Dendritic cell treated with granulocyte-macrophage colony-stimulating factor and Interleukin-4, amounts not matched to agents 40 ng/mL and 50 ng/mL, for 4 days (primary cell): ENCODE measurements around the gene MKX.
A peak's percentile ranks its signal among the peaks of the same experiment; 100 is the strongest.

ENCODE experiments used
- H3K27ac Mint-ChIP-seq: one replicate; pipeline ENCODE4 v1.8.0; 2022; ENCODE audit warnings: mild to moderate bottlenecking, mixed read lengths
- H3K27me3 Mint-ChIP-seq: one replicate; pipeline ENCODE4 v1.8.0; 2022; ENCODE audit warnings: mild to moderate bottlenecking, mixed read lengths
- H3K36me3 Mint-ChIP-seq: one replicate; pipeline ENCODE4 v1.8.0; 2022; ENCODE audit warnings: low read depth, mixed read lengths
- H3K4me1 Mint-ChIP-seq: one replicate; pipeline ENCODE4 v1.8.0; 2022; ENCODE audit warnings: low read depth, mixed read lengths
- H3K4me3 Mint-ChIP-seq: one replicate; pipeline ENCODE4 v1.8.0; 2022; ENCODE audit warnings: mild to moderate bottlenecking, moderate library complexity, mixed read lengths
- H3K9me3 Mint-ChIP-seq: one replicate; pipeline ENCODE4 v1.8.0; 2022; ENCODE audit warnings: mixed read lengths
- intact Hi-C: fragments of 100-400 bp; cut with micrococcal nuclease; formaldehyde crosslinking; loops from one replicate; pipeline ENCODE4 v1.15.0; 2022

MKX gene

DNA sequence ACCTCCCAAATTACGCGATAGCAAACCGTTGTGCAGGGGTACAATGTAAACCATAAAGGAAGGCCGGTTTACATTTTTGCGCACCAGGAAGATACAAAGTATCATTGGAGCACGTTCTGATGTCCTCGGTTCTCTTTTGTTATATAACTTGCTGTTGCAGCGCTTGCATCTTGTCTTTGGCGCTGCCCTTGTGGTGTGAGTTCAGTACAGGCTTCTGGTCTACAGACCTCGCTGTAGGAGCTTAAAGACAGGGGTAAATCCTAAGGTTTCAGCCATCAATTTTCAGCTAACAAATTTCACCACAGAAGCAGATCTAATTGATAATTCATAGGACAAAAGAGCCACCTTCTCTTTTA, 1.5 kb upstream of the MKX start:
- H3K4me3 Mint-ChIP-seq = no peak overlapping the region
- H3K36me3 Mint-ChIP-seq = no peaks in the 10 kb centered on the region
- no peaks in the 10 kb centered on the region for H3K9me3 Mint-ChIP-seq
- intact Hi-C loops = loop anchor here (10.0 kb wide), 1 partner anchor 648 kb away; no protein-coding TSS in a partner anchor
- H3K4me1 Mint-ChIP-seq = peaks cover 40% of the 10 kb centered on the region
- H3K27ac Mint-ChIP-seq = no peak overlapping the region
- H3K27me3 Mint-ChIP-seq = peaks cover 84% of the 10 kb centered on the region

DNA sequence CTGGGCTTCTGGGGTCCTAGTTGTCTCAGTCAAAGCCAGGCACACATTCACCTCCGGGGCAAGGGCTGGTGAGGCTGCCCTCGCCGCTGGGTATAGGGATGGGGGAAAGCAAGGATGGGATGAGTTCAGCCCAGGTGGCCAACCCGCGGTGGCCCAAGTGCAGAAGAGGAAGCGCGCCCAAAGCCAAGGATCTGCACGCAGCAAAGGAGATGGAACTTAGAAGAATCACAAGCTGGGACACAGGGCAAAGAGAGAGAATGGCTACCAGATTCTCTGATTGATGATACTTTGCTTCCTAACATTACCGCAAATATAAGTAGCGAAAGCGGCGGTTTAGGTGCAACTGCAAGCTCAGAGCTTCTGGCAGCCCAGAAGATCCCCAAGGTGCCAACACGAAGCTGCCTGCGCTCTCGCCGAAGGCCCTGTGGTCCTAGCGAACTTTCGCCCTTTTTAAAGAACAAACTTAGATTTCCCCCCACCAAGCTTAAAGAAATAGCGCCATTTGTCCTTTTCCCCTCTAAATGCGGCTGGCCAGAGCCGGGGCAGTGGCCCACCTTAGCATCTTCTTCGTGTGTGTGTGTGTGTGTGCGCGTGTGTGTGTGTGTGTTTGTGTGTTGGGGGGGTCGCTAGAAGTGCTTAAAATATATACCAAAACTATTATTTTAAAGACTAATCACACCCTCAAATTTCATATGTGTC, 927 bp upstream of the MKX start:
- intact Hi-C loops = loop anchor here (10.0 kb wide), 1 partner anchor 648 kb away; no protein-coding TSS in a partner anchor
- H3K27me3 Mint-ChIP-seq = peaks cover 84% of the 10 kb centered on the region
- peaks cover 45% of the 10 kb centered on the region for H3K4me1 Mint-ChIP-seq
- peak overlapping the region; percentile 78 for H3K4me3 Mint-ChIP-seq
- no peak overlapping the region for H3K27ac Mint-ChIP-seq
- no peaks in the 10 kb centered on the region for H3K36me3 Mint-ChIP-seq
- no peaks in the 10 kb centered on the region for H3K9me3 Mint-ChIP-seq

DNA sequence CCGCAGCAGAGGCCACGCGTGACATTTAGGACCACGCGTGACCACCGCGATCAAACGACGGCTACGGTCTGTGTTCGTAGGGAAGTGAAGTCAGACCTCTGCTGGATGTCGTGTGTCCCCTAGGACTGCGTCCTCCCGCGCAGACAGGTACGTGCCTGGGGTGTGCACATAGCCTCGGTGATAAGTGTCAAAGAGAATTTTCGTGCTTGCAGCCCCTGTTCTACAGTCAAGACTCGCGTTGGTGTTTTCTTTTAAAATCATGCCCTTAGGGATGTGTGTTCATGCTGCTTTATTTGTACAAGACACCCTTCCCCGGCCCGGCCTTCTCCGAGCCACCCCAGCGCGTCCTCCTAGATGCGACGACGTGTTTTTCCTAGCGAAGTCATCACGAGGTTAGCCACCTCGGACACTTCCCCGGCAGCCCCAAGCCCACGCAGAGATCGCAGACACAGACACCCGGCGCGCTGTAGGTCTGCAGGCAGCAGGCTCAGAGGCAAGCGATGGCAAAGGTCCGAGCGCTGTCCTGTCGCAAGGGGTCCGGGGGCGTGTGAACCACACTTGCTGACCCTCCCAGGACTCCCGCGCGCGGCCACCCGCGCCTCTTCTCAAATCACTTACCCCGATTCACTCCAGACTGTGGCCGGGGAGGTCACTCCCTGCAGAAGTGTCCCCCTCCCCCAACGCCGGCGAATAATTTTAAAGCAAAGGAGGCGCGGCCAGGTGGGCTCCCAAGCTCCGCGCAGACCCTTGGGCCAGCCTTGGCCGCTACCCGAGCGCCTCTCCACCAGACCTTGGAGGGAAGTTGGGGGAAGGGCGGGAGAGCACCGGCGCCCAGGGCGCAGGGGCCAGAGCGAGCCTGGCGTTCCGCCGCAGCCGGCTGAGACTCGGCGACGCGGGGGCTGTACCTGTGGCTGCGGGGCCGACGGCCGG, 552 bp downstream of the MKX start:
- H3K4me1 Mint-ChIP-seq = peaks cover 53% of the 10 kb centered on the region
- H3K27ac Mint-ChIP-seq = no peak overlapping the region

DNA sequence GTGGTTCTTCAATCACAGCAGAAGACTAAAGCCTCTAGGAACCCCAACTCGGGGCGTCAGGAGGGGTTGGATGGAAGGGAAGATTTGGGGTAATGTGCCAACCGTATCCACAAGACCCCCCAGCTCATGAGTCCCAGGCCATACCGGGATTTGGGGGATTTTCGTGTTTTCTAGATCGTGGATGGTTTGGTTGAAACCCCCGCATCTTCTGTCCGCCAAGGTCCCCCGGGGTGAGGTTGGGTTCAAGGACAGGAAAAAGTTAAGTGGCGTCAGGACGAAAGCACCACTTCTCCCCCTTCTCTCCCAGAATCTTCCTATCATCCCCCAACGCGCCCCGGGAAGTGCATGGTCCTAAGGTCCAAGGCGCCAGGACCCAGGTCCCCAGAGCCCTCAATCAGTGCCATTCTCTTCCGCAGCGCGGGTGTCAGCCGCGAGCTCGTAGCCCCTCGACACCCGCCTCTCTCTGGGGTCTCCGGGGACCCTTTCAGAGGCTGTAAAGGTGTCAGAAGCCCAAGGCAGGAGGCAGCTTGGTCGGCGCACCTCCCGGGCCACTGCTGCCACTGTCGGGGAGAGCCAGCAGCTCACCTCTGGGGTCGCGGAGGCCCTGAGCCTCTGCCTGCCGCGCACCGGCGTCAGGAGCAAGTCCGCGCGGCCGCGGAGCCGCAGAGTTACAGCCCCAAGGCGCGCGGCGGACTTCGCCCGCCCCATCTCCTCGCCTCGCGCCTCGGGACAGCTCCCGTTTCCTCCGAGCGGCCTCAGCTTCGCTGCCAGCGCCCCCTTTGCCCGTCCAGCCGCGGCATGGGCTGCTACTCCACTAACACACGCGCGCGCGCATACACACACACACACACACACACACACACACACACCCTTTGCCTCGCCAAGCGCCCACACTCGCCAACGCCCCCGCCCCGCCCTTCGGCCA, 1.5 kb downstream of the MKX start:
- intact Hi-C loops = loop anchor here (5.0 to 10.0 kb wide), 2 partner anchors 498 to 651 kb away; no protein-coding TSS in a partner anchor
- H3K36me3 Mint-ChIP-seq = no peaks in the 10 kb centered on the region
- no peaks in the 10 kb centered on the region for H3K9me3 Mint-ChIP-seq
- H3K27me3 Mint-ChIP-seq = peaks cover 76% of the 10 kb centered on the region
- H3K4me3 Mint-ChIP-seq = peak overlapping the region; percentile 78
- H3K27ac Mint-ChIP-seq = no peak overlapping the region
- peaks cover 53% of the 10 kb centered on the region for H3K4me1 Mint-ChIP-seq

More for the DNA sequence above, 552 bp downstream of the MKX start:
- Mint-ChIP-seq H3K27me3 (peaks cover 84% of the 10 kb centered on the region), H3K4me3 (peak overlapping the region; percentile 78), H3K9me3 (no peaks in the 10 kb centered on the region), H3K36me3 (no peaks in the 10 kb centered on the region)
- intact Hi-C loops = loop anchor here (5.0 to 10.0 kb wide), 2 partner anchors 497 to 650 kb away; no protein-coding TSS in a partner anchor

DNA sequence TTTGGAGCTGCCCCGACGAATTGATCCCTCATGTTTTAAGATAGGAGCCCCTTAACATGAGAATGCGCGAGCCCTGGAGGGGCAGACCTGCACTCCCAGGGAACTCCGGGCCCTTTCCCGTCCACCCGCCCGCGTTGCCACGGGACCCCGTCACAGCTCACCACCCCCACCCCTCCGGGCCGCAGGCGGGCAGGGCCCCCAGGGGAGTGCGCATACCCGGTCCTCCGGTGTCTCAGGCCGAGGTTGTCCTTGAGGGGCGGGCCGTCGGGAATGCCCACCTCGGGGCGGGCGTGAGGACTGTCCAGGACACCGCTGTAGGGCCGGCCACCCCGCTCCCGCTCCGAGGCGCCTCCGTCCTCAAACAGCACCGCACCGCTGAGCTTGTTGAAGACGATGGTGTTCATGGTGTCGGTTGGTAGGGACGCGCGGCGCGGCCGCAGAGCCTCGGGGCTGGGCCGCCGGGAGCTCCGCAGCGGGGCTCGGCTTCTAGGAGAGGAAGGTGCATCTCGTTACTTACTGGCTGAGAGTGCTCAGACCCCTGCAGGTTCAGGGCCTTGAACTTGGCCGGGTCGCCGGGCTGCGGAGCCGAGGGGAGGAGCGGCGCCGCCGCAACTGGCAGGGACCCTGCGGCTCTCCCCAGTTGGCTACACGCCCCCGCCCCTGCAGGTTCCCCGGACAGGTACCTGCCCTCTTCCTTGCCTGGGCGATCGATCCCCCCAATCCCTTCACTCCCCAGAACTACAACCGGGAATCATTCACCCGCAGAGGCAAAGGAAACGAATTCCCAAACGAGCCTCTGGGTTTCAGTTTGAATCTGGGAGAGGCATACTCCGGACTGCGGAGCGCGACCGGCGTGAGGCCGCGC, 2.4 kb downstream of the MKX start:
- intact Hi-C loops = loop anchor here (5.0 to 10.0 kb wide), 2 partner anchors 499 to 652 kb away; no protein-coding TSS in a partner anchor
- Mint-ChIP-seq H3K27me3 (peaks cover 76% of the 10 kb centered on the region), H3K4me1 (peaks cover 53% of the 10 kb centered on the region), H3K27ac (no peak overlapping the region), H3K4me3 (peak overlapping the region; percentile 78), H3K9me3 (no peaks in the 10 kb centered on the region), H3K36me3 (no peaks in the 10 kb centered on the region)

DNA sequence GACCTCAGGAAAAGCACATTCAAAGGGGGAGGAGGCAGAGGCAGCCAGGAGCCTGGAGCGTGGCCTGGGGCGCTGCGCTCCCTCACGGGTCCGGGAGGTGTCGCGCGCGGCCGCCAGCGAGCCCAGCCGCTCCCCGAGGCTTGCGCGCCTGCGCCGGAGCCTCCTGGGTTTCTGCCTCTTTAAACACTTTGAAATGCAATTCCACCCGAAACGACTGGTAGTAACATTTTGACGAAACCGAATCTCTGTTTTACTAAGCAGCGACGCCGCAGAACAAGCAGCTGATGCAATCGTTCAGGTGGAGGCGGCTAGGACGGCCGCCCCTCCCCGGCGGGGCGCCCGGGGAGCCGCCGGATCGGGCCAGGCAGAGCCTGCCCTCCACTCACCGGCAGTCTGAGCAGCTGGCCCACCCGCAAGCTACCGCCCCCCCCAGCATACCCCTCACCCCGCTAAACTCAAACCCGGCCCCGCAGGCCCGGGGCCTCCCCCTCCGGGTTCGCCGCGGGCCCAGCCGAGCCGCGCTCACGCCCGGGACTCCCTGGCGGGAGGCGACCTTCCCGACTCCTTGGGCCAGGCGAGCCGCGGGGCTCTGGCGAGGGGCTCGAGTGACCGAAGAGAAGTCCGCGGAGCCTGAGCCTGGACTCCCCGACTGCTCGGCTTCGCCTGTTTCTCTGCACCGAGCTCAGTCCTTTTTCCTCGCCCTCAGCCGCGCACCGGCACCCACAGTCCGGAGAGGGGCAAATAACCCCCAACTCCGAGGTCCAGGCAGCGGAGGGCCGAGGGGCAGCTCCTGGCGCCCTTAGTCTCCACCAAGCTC, 3.2 kb downstream of the MKX start:
- Mint-ChIP-seq H3K4me1 (peaks cover 53% of the 10 kb centered on the region), H3K27me3 (peaks cover 76% of the 10 kb centered on the region), H3K27ac (no peak overlapping the region), H3K4me3 (peak overlapping the region; percentile 78), H3K9me3 (no peaks in the 10 kb centered on the region), H3K36me3 (no peaks in the 10 kb centered on the region)
- intact Hi-C loops = loop anchor here (1.0 to 10.0 kb wide), 3 partner anchors 437 to 652 kb away; no protein-coding TSS in a partner anchor

DNA sequence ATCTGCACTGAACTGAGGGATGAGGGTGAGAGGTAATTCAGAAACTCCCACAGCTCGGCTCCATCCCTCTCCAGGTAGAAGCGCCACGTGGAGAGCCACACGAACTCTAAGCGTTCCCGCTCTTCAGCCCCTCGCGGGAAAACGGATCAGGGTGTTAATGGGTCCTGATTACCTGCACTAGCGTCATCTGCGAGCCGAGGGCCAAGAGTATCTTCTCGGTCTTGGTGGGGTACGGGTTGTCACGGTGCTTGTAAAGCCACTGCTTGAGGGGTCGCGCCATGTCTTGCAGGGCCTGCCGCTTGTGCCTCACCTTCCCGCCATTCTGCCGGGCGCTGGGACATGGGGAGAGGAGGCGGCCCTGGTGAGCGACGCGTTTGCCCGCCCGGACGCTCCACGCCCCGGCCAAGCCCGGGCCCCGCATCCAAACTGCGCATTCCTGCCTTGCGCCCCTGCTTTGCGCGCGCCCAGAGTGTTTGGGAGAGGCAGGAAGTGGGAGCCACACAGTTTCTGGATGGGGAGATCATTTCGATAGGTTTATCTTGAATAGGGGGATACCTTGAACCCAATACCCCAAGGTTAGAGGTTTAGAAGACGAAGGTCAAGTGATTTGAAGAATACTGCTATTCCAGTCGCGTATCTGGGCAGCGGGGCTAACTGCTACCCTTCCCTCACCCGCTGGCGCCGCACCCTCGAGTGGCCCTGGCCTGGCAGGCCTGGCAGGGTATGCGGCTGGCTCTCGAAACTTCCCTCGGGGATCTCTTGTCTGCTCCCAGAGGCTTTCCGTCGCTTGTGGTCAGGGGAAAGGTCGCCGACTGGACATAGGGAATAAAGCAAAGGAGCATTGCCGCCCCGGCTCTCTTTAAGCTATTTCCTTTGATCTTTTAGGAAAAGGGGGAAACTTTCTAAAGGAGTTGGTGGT, 4.2 kb downstream of the MKX start:
- peaks cover 45% of the 10 kb centered on the region for H3K4me1 Mint-ChIP-seq
- H3K4me3 Mint-ChIP-seq = peak overlapping the region; percentile 78
- H3K36me3 Mint-ChIP-seq = no peaks in the 10 kb centered on the region
- H3K9me3 Mint-ChIP-seq = no peaks in the 10 kb centered on the region
- H3K27me3 Mint-ChIP-seq = peaks cover 73% of the 10 kb centered on the region
- intact Hi-C loops = loop anchor here (1.0 to 10.0 kb wide), 3 partner anchors 438 to 653 kb away; no protein-coding TSS in a partner anchor
- H3K27ac Mint-ChIP-seq = no peak overlapping the region

DNA sequence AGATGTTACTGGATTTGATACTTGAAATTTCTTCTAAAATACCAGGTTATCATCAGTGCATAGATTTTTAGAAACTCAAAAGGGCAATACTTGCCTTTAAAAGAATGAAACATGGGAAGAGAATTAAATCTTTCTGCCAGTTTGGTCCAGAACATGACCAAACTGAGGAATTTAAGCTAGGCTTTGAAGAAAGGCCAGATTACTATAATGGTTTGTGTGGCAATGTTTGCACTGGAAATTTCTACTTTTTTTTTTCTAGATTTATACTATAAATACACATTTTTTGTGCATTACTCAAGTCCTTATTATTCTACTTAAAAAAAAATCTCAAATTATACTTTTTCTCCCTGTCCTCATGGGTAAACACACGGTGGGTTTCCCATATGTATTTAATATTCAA, 9.2 kb downstream of the MKX start:
- Mint-ChIP-seq H3K4me1 (peaks cover 14% of the 10 kb centered on the region), H3K36me3 (no peaks in the 10 kb centered on the region), H3K27me3 (peaks cover 40% of the 10 kb centered on the region), H3K27ac (no peak overlapping the region), H3K9me3 (no peaks in the 10 kb centered on the region), H3K4me3 (no peak overlapping the region)
- intact Hi-C loops = no loop called here

DNA sequence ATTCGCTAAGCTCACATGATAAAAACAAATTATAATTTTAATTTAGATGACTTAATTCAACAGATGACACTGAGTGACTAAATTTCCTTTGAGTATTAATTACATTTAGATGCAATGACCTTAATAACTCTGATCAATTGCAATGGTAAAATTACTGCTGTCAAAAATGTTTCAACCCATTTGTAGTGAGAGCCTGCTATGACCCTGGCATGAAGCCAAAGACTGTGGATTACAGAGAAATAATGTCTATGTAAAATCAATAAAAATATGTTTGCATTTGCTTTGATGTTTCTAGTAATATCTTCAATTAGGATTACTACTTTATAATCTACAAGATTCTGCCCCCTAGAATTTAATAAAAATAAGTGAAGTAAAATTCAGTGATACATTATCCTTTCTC, 15.6 kb downstream of the MKX start:
- Mint-ChIP-seq H3K36me3 (no peaks in the 10 kb centered on the region), H3K27me3 (peaks cover 7% of the 10 kb centered on the region), H3K4me1 (no peaks in the 10 kb centered on the region), H3K9me3 (no peaks in the 10 kb centered on the region), H3K4me3 (no peak overlapping the region), H3K27ac (no peak overlapping the region)
- intact Hi-C loops = no loop called here

DNA sequence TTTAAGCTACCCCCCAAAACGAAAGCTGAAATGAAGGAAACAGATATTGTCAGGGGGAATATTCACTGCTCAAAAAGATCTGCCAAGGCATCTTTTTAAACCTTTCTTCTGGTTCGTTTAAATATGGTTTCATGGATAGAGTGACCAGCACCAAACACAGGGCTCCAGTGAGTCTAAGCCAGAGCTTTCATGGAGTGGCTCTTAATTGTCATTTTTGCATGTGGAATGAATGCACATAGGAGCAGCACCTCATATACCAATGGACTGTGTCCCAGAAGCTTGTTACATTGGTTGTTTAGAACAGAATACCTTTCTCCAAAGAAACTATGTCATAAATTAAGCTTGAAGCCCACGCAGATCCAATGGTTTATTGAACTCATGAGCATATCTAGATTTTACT, 17.3 kb downstream of the MKX start:
- intact Hi-C loops = loop anchor here (10.0 kb wide), 1 partner anchor 174 kb away; no protein-coding TSS in a partner anchor
- no peaks in the 10 kb centered on the region for H3K36me3 Mint-ChIP-seq
- H3K27ac Mint-ChIP-seq = no peak overlapping the region
- H3K4me1 Mint-ChIP-seq = no peaks in the 10 kb centered on the region
- H3K4me3 Mint-ChIP-seq = no peak overlapping the region
- H3K9me3 Mint-ChIP-seq = no peaks in the 10 kb centered on the region
- peaks cover 3% of the 10 kb centered on the region for H3K27me3 Mint-ChIP-seq

DNA sequence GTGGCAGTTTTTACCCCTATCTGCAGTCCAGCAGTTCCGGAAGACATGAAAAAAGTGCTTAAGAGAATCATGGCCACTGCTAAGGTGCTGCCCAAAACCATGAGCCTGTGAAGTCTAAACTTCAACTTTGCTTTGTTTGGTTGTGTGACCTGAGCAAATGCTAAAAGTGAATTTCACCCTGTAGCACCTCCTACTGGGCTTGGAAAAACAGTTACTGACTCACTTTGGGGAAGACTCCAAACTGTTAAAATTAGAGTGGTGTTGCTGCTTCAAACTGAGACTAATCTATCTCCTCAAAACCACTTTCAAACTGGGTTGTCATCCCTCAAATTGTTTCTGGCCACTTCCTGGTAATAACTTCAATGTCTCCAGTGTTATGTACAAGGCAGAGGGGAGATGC, 21.3 kb downstream of the MKX start:
- Mint-ChIP-seq H3K36me3 (no peaks in the 10 kb centered on the region), H3K27ac (no peak overlapping the region), H3K9me3 (no peaks in the 10 kb centered on the region), H3K4me1 (no peaks in the 10 kb centered on the region), H3K4me3 (no peak overlapping the region), H3K27me3 (peaks cover 4% of the 10 kb centered on the region)
- intact Hi-C loops = loop anchor here (10.0 kb wide), 1 partner anchor 169 kb away; no protein-coding TSS in a partner anchor
